Endothelial cell (in vitro differentiated cells): ENCODE measurements around the gene OR1M1. TPM values are rescaled to one million over a fixed set of nuclear protein-coding genes. Genes with fewer than 3 reads are reported as not detected.

Experiments used
- total RNA-seq: library from RNA; stranded (reverse); fragmentation: NEBNext Ultra II Directional; extraction: Animal tissue kit (Norgen Biotek cat#: 25700); gene quantifications from one replicate; pipeline ENCODE4 v1.2.1, GENCODE V29; 2021; ENCODE audit not compliant: unreplicated experiment

The OR1M1 gene
- total RNA-seq, 1 donor from 2014 or later = not detected

Other genes with a start within 250 kb of the OR1M1 start
- gene MUC16, start 76.7 kb upstream of the OR1M1 start, total RNA-seq = not detected
- not detected for gene OR7G2, start 20.4 kb downstream of the OR1M1 start, total RNA-seq
- gene OR7G1, start 28.7 kb downstream of the OR1M1 start, total RNA-seq = not detected
- not detected for gene OR7G3, start 39.9 kb downstream of the OR1M1 start, total RNA-seq
- 27.1 TPM for gene ZNF317, start 53.3 kb downstream of the OR1M1 start, total RNA-seq
- gene OR7D2, start 91.9 kb downstream of the OR1M1 start, total RNA-seq = not detected
- gene OR7D4, start 132.5 kb downstream of the OR1M1 start, total RNA-seq = not detected
- gene OR7E24, start 163.9 kb downstream of the OR1M1 start, total RNA-seq = not detected
- 3.9 TPM for gene ZNF699, start 222.8 kb downstream of the OR1M1 start, total RNA-seq
- 6.8 TPM for gene ZNF559, start 237.1 kb downstream of the OR1M1 start, total RNA-seq